Measurements from ENCODE around the gene PFKL.
"Not testable (repeated sequence)": the region's sequence is repeated elsewhere in the genome, so short reads cannot be mapped to it uniquely, and the experiment has no call there.

The PFKL gene

DNA sequence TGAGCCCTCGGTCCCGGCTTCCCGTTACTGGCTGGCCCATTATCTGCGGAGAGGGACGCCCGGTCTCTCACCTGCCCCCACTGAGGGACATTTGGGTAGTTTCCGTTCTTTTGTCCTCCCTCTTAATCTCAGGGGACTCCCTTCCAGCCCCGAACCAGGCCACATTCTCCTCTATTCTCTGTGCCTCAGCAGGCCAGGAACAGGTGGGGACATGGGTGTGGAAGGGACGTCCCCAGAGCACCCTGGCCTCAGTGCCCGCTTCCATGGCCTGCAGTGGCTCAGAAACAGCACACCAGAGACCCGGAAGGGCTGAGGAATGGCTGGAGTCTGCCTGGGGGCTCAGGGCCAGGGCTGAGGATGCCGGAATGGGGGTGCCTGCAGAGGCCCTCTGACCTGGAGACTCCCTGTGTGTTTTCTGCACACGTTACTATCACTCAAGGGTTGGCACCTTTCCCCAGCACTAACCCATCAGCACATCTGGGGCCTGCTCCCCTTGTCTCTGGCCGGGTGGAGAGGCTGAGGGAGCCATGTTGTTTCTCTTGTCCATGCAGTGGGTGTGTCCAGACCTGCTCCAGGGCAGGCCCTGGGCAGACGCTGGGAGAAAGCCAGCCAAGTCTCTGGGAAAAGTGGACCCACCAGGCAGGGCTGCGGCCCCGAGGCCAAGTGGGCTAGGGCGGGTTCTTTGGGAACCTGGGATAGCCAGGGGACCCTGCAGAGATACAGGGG, 28.1 kb upstream of the PFKL start:
- H3K4me3 ChIP-seq = no peak overlapping the region
- TF ChIP-seq EZH2 (IDR thresholded peaks at IDR 0.05) = no peak
- no peak overlapping the region for H3K9ac ChIP-seq (ENCODE audit: insufficient read length)
- no peak for DNase-seq (ENCODE audit: low read depth, low spot score)
- H3K36me3 ChIP-seq (ENCODE audit: insufficient read depth, low read length) = no peaks in the 10 kb centered on the region
- no peaks in the 10 kb centered on the region for H3K9me3 ChIP-seq (ENCODE audit: low read depth, low read length)
- H3K27ac ChIP-seq = no peak overlapping the region

- DNase-seq (ENCODE audit: low read depth, low spot score) = no peak
- Histone ChIP-seq H3K36me3 (ENCODE audit: insufficient read depth, low read length) (no peaks in the 10 kb centered on the region), H3K27ac (no peak overlapping the region), H3K9ac (ENCODE audit: insufficient read length) (no peak overlapping the region), H3K9me3 (ENCODE audit: low read depth, low read length) (no peaks in the 10 kb centered on the region), H3K4me3 (no peak overlapping the region)
- TF ChIP-seq FOXP2 (optimal IDR thresholded peaks at IDR 0.05; ENCODE audit: control extremely low read depth, extremely low read length, insufficient read depth) (no peak), EZH2 (IDR thresholded peaks at IDR 0.05) (no peak), POLR2AphosphoS5 (IDR thresholded peaks at IDR 0.05; ENCODE audit: borderline replicate concordance, low read depth, low read length) (no peak)
Measured at GRCh38 chr21:44272284-44272858, 27.5 kb upstream of the PFKL start.

- TF ChIP-seq EZH2 (IDR thresholded peaks at IDR 0.05) = no peak
- no peak for TF ChIP-seq FOXP2 (optimal IDR thresholded peaks at IDR 0.05; ENCODE audit: control extremely low read depth, extremely low read length, insufficient read depth)
- no peak for TF ChIP-seq POLR2AphosphoS5 (IDR thresholded peaks at IDR 0.05; ENCODE audit: borderline replicate concordance, low read depth, low read length)
- Histone ChIP-seq H3K36me3 (ENCODE audit: insufficient read depth, low read length) (no peaks in the 10 kb centered on the region), H3K4me3 (no peak overlapping the region), H3K9me3 (ENCODE audit: low read depth, low read length) (no peaks in the 10 kb centered on the region), H3K27ac (no peak overlapping the region), H3K9ac (ENCODE audit: insufficient read length) (no peak overlapping the region)
- no peak for DNase-seq (ENCODE audit: low read depth, low spot score)
Measured at GRCh38 chr21:44273046-44273445, 26.8 kb upstream of the PFKL start.

DNA sequence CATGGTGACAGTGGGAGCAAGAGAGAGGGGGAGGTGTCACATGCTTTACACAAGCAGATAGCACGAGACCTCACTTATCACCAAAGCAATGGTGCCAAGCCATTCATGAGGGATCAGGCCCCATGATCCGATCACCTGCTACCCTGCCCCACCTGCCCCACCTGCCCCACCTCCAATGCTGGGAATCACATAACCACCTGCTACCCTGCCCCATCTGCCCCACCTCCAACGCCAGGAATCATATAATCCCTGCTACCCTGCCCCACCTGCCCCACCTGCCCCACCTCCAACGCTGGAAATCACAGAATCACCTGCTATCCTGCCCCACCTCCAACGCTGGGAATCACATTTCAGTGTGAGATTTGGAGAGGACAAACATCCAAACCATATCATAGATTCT, 24.8 kb upstream of the PFKL start:
- Histone ChIP-seq H3K9ac (ENCODE audit: insufficient read length) (no peak overlapping the region), H3K9me3 (ENCODE audit: low read depth, low read length) (no peaks in the 10 kb centered on the region), H3K4me3 (no peak overlapping the region), H3K36me3 (ENCODE audit: insufficient read depth, low read length) (no peaks in the 10 kb centered on the region), H3K27ac (no peak overlapping the region)
- no peak for DNase-seq (ENCODE audit: low read depth, low spot score)
- TF ChIP-seq POLR2AphosphoS5 (IDR thresholded peaks at IDR 0.05; ENCODE audit: borderline replicate concordance, low read depth, low read length) = no peak
- no peak for TF ChIP-seq EZH2 (IDR thresholded peaks at IDR 0.05)
- no peak for TF ChIP-seq FOXP2 (optimal IDR thresholded peaks at IDR 0.05; ENCODE audit: control extremely low read depth, extremely low read length, insufficient read depth)

- H3K27ac ChIP-seq = no peak overlapping the region
- DNase-seq (ENCODE audit: low read depth, low spot score) = no peak
- H3K36me3 ChIP-seq (ENCODE audit: insufficient read depth, low read length) = no peaks in the 10 kb centered on the region
- TF ChIP-seq FOXP2 (optimal IDR thresholded peaks at IDR 0.05; ENCODE audit: control extremely low read depth, extremely low read length, insufficient read depth) (no peak), EZH2 (IDR thresholded peaks at IDR 0.05) (no peak), POLR2AphosphoS5 (IDR thresholded peaks at IDR 0.05; ENCODE audit: borderline replicate concordance, low read depth, low read length) (no peak)
- no peak overlapping the region for H3K4me3 ChIP-seq
- no peaks in the 10 kb centered on the region for H3K9me3 ChIP-seq (ENCODE audit: low read depth, low read length)
- no peak overlapping the region for H3K9ac ChIP-seq (ENCODE audit: insufficient read length)
Measured at GRCh38 chr21:44279354-44280260, 20.2 kb upstream of the PFKL start.

- Histone ChIP-seq H3K36me3 (ENCODE audit: insufficient read depth, low read length) (no peaks in the 10 kb centered on the region), H3K9me3 (ENCODE audit: low read depth, low read length) (no peaks in the 10 kb centered on the region), H3K9ac (ENCODE audit: insufficient read length) (no peak overlapping the region), H3K27ac (no peak overlapping the region), H3K4me3 (no peak overlapping the region)
- DNase-seq (ENCODE audit: low read depth, low spot score) = no peak
- TF ChIP-seq POLR2AphosphoS5 (IDR thresholded peaks at IDR 0.05; ENCODE audit: borderline replicate concordance, low read depth, low read length) (no peak), EZH2 (IDR thresholded peaks at IDR 0.05) (no peak), FOXP2 (optimal IDR thresholded peaks at IDR 0.05; ENCODE audit: control extremely low read depth, extremely low read length, insufficient read depth) (no peak)
Measured at GRCh38 chr21:44281801-44282200, 18.1 kb upstream of the PFKL start.

- H3K9ac ChIP-seq (ENCODE audit: insufficient read length) = no peak overlapping the region
- no peak for DNase-seq (ENCODE audit: low read depth, low spot score)
- no peak overlapping the region for H3K4me3 ChIP-seq
- H3K9me3 ChIP-seq (ENCODE audit: low read depth, low read length) = no peaks in the 10 kb centered on the region
- H3K36me3 ChIP-seq (ENCODE audit: insufficient read depth, low read length) = no peaks in the 10 kb centered on the region
- no peak overlapping the region for H3K27ac ChIP-seq
- TF ChIP-seq EZH2 (IDR thresholded peaks at IDR 0.05) (no peak), POLR2AphosphoS5 (IDR thresholded peaks at IDR 0.05; ENCODE audit: borderline replicate concordance, low read depth, low read length) (no peak), FOXP2 (optimal IDR thresholded peaks at IDR 0.05; ENCODE audit: control extremely low read depth, extremely low read length, insufficient read depth) (no peak)
Measured at GRCh38 chr21:44282370-44282769, 17.5 kb upstream of the PFKL start.

- not testable (repeated sequence) for H3K9me3 ChIP-seq (ENCODE audit: low read depth, low read length); H3K36me3 ChIP-seq (ENCODE audit: insufficient read depth, low read length); H3K27ac ChIP-seq; H3K4me3 ChIP-seq; H3K9ac ChIP-seq (ENCODE audit: insufficient read length); DNase-seq (ENCODE audit: low read depth, low spot score)
Measured at GRCh38 chr21:44283211-44283785, 16.6 kb upstream of the PFKL start.
